ENCODE results near the gene WDR91.

GRCh38 chr7:135184254-135184841 is 27.0 kb downstream of the WDR91 start:
- TF ChIP-seq CTCF (IDR thresholded peaks at IDR 0.05) (no peak), EZH2 (IDR thresholded peaks at IDR 0.05; ENCODE audit: borderline replicate concordance, insufficient read depth, low read depth, low read length, poor library complexity, severe bottlenecking) (no peak)
